ENCODE data around the gene CTNNA3. TPM values are rescaled to one million over a fixed set of nuclear protein-coding genes. Genes with fewer than 3 reads are reported as not detected.

CTNNA3 gene
- polyA plus RNA-seq, 2 donors, result 0.08 to 0.10 TPM

DNA sequence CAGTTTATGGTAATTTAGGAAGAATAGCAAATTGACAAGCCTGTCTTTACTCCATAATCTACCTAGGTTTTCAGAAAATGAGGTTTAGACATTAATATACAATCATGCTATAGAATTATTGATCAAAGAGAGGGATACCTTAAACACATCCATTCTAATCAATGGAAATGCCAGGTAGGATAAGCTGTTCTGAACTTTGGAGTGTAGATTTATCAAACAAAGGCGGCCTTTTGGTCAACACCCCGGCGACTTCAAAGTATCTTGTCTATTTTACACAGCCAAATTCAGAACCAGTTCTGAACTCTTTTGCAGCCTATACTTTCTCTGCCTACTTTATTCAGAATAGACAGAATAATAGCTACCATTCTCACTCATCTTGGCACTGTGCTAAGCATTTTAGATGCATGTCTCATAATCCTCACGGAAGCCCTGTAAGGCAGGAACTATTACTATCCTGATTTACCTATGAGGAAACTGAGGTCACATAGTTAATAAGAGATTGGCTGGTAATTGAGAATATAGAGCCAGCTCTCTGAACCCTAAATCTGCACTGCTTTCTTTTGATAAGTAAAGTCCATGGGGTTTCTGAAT, 1412.0 kb downstream of the CTNNA3 start:
- no peaks in the 10 kb centered on the region for H3K9me3 ChIP-seq (ENCODE audit: control insufficient read depth in 2 of 2, insufficient read depth in 1 of 2, low read depth in 1 of 2, low read length in 1 of 2)
- 67 to 87% methylated on average over 4 of the region's 4 CpGs for WGBS, 2 donors
- no peaks in the 10 kb centered on the region for H3K4me1 ChIP-seq (ENCODE audit: control insufficient read depth in 2 of 2, insufficient read depth in 2 of 2, low read length in 1 of 2)
- H3K4me3 ChIP-seq (ENCODE audit: low read depth in 1 of 2, low read length in 2 of 2), result no peak overlapping the region
- H3K27me3 ChIP-seq (ENCODE audit: control insufficient read depth in 1 of 2, insufficient read depth in 2 of 2, low read length in 2 of 2), result no peaks in the 10 kb centered on the region
- no peak overlapping the region for H3K27ac ChIP-seq (ENCODE audit: low read depth in 2 of 2, low read length in 1 of 2)
- H3K36me3 ChIP-seq (ENCODE audit: control insufficient read depth in 2 of 2, insufficient read depth in 2 of 2, low read length in 1 of 2), result no peaks in the 10 kb centered on the region

DNA sequence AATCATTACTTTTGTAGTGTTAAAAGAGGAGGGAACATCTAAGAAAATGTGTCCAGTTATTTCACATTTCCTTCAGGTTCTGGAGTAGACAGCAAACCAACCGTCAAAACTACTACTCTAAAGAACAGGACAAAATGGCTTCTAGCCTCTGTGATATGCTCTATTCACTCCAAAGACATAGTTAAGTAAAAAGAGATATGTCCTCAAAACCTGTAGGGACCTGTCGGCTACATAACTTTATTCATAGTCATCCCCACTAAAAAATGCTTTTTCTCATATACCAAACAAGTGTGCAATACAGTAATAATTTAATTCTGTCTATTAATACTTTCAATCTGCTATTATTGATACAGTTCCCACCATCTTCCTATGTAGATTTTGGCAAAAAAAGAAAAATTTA, 1412.9 kb downstream of the CTNNA3 start:
- Histone ChIP-seq H3K4me1 (ENCODE audit: control insufficient read depth in 2 of 2, insufficient read depth in 2 of 2, low read length in 1 of 2) (no peaks in the 10 kb centered on the region), H3K27me3 (ENCODE audit: control insufficient read depth in 1 of 2, insufficient read depth in 2 of 2, low read length in 2 of 2) (no peaks in the 10 kb centered on the region), H3K4me3 (ENCODE audit: low read depth in 1 of 2, low read length in 2 of 2) (no peak overlapping the region), H3K27ac (ENCODE audit: low read depth in 2 of 2, low read length in 1 of 2) (no peak overlapping the region), H3K9me3 (ENCODE audit: control insufficient read depth in 2 of 2, insufficient read depth in 1 of 2, low read depth in 1 of 2, low read length in 1 of 2) (no peaks in the 10 kb centered on the region), H3K36me3 (ENCODE audit: control insufficient read depth in 2 of 2, insufficient read depth in 2 of 2, low read length in 1 of 2) (no peaks in the 10 kb centered on the region)
- WGBS, 2 donors, result 76 to 78% methylated on average over 2 of the region's 2 CpGs

DNA sequence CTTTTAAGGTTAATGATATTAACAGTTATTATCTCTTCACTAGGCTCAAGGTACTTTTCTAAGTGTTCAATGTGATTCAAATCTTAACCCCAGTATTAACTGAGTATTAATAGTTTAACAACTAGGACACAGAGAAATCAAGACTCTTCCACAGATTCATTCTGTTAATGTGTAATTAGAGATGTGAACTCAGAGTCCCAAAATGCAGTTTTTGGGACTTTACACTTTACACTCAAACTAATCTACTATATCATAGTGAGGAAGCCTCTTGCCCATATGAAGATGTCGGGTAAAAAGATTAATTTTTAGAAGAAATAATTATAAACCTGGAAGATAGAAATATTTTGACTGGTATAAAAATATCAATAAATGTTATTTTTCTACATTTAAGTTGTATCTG, 1414.7 kb downstream of the CTNNA3 start:
- Histone ChIP-seq H3K9me3 (ENCODE audit: control insufficient read depth in 2 of 2, insufficient read depth in 1 of 2, low read depth in 1 of 2, low read length in 1 of 2) (no peaks in the 10 kb centered on the region), H3K4me1 (ENCODE audit: control insufficient read depth in 2 of 2, insufficient read depth in 2 of 2, low read length in 1 of 2) (no peaks in the 10 kb centered on the region), H3K27ac (ENCODE audit: low read depth in 2 of 2, low read length in 1 of 2) (no peak overlapping the region), H3K4me3 (ENCODE audit: low read depth in 1 of 2, low read length in 2 of 2) (no peak overlapping the region), H3K27me3 (ENCODE audit: control insufficient read depth in 1 of 2, insufficient read depth in 2 of 2, low read length in 2 of 2) (no peaks in the 10 kb centered on the region), H3K36me3 (ENCODE audit: control insufficient read depth in 2 of 2, insufficient read depth in 2 of 2, low read length in 1 of 2) (no peaks in the 10 kb centered on the region)
- WGBS, 2 donors, result 83 to 84% methylated on average over 1 of the region's 1 CpG

DNA sequence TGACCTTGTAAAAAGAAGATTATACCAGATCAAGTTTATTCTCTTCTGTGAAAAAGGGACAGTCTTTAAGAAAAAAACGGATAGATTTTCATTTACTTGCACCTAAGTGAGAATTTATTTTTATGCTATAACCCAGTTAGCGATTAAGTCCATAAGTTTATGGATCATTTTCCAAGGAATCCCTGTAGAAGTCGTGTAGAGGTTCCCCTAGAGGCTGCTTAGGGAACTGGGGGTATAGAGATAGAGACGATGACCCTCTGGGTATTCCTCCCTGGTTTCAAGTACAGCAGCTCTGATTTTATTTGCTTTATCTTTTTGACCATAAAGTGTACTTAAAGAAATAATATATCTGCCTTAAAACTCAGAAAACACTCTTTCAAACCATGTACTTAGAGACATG, 1418.5 kb downstream of the CTNNA3 start:
- Histone ChIP-seq H3K36me3 (ENCODE audit: control insufficient read depth in 2 of 2, insufficient read depth in 2 of 2, low read length in 1 of 2) (no peaks in the 10 kb centered on the region), H3K9me3 (ENCODE audit: control insufficient read depth in 2 of 2, insufficient read depth in 1 of 2, low read depth in 1 of 2, low read length in 1 of 2) (no peaks in the 10 kb centered on the region), H3K4me3 (ENCODE audit: low read depth in 1 of 2, low read length in 2 of 2) (no peak overlapping the region), H3K27me3 (ENCODE audit: control insufficient read depth in 1 of 2, insufficient read depth in 2 of 2, low read length in 2 of 2) (no peaks in the 10 kb centered on the region), H3K27ac (ENCODE audit: low read depth in 2 of 2, low read length in 1 of 2) (no peak overlapping the region), H3K4me1 (ENCODE audit: control insufficient read depth in 2 of 2, insufficient read depth in 2 of 2, low read length in 1 of 2) (no peaks in the 10 kb centered on the region)
- 54 to 66% methylated on average over 4 of the region's 4 CpGs for WGBS, 2 donors

DNA sequence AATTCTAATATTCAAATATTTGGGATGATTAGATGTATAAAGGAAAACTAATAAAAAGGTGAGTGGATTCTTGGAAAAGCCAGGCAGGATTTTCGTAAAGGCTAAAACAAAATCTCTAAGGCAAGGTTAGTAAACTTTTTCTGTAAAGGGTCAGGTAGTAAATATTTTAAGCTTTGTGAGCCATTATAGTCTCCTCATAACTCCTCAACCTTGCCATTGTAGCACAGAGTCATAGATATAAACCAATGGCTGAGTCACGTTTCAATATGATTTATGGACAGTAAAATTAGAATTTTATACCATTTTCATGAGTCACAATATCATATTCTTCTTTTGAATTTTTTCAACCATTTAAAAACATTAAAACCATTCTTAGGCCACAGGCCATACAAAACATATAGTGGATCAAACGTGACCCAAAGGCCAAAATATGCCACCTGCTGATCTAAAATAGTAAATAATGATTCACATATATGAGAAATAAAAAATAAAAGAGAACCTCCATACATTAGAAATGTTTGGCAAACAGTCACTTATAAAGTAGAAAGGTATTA, 1422.0 kb downstream of the CTNNA3 start:
- no peak overlapping the region for H3K4me3 ChIP-seq (ENCODE audit: low read depth in 1 of 2, low read length in 2 of 2)
- H3K27me3 ChIP-seq (ENCODE audit: control insufficient read depth in 1 of 2, insufficient read depth in 2 of 2, low read length in 2 of 2), result no peaks in the 10 kb centered on the region
- H3K9me3 ChIP-seq (ENCODE audit: control insufficient read depth in 2 of 2, insufficient read depth in 1 of 2, low read depth in 1 of 2, low read length in 1 of 2), result peaks cover 0 to 4% of the 10 kb centered on the region in 2 donors
- no peaks in the 10 kb centered on the region for H3K4me1 ChIP-seq (ENCODE audit: control insufficient read depth in 2 of 2, insufficient read depth in 2 of 2, low read length in 1 of 2)
- H3K27ac ChIP-seq (ENCODE audit: low read depth in 2 of 2, low read length in 1 of 2), result no peak overlapping the region
- 68 to 72% methylated on average over 3 of the region's 3 CpGs for WGBS, 2 donors
- no peaks in the 10 kb centered on the region for H3K36me3 ChIP-seq (ENCODE audit: control insufficient read depth in 2 of 2, insufficient read depth in 2 of 2, low read length in 1 of 2)

DNA sequence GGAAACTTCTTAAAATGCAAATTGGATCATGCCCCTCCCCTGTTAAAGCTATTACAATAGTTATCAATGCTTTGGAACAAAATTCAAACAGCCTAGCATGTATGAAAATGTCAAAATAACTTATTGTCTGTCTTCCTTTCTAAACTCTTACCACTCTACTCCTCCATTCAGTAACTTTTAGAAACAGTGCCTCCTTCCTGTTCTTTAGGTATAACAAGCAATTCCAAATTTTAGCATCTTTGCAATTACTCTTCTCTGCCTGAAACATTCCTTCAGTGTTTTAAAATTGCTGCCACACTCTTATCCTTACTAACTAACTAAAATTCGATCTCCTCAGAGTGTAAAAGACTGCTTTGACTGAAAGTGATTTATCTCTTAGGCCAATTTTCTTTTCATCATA, 1430.6 kb downstream of the CTNNA3 start:
- H3K4me1 ChIP-seq (ENCODE audit: control insufficient read depth in 2 of 2, insufficient read depth in 2 of 2, low read length in 1 of 2), result no peaks in the 10 kb centered on the region
- no peaks in the 10 kb centered on the region for H3K36me3 ChIP-seq (ENCODE audit: control insufficient read depth in 2 of 2, insufficient read depth in 2 of 2, low read length in 1 of 2)
- no peaks in the 10 kb centered on the region for H3K27me3 ChIP-seq (ENCODE audit: control insufficient read depth in 1 of 2, insufficient read depth in 2 of 2, low read length in 2 of 2)
- WGBS, 2 donors, result 45 to 48% methylated on average over 1 of the region's 1 CpG
- no peak overlapping the region for H3K4me3 ChIP-seq (ENCODE audit: low read depth in 1 of 2, low read length in 2 of 2)
- no peak overlapping the region for H3K27ac ChIP-seq (ENCODE audit: low read depth in 2 of 2, low read length in 1 of 2)
- peaks cover 0 to 2% of the 10 kb centered on the region in 2 donors for H3K9me3 ChIP-seq (ENCODE audit: control insufficient read depth in 2 of 2, insufficient read depth in 1 of 2, low read depth in 1 of 2, low read length in 1 of 2)

DNA sequence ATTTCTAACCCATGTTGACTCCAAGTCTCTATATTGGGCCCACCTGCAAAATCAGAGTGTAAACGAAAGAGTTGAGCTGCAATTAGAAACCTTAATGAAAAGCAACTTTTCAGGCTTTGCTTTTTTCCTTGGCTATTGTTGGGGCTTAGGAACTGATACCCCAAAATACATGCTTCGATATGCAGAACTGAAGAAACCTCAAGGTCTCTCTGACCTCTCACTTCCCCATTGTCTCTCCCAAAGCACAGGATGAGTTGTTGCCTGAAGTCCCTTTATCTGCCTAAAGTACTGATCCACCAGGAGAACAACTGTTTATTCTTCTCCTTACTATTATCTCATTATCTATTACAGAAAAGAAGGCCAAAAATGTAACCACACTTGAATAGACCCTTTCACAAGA, 1436.2 kb downstream of the CTNNA3 start:
- Histone ChIP-seq H3K9me3 (ENCODE audit: control insufficient read depth in 2 of 2, insufficient read depth in 1 of 2, low read depth in 1 of 2, low read length in 1 of 2) (peaks cover 0 to 2% of the 10 kb centered on the region in 2 donors), H3K36me3 (ENCODE audit: control insufficient read depth in 2 of 2, insufficient read depth in 2 of 2, low read length in 1 of 2) (no peaks in the 10 kb centered on the region), H3K27me3 (ENCODE audit: control insufficient read depth in 1 of 2, insufficient read depth in 2 of 2, low read length in 2 of 2) (no peaks in the 10 kb centered on the region), H3K4me1 (ENCODE audit: control insufficient read depth in 2 of 2, insufficient read depth in 2 of 2, low read length in 1 of 2) (no peaks in the 10 kb centered on the region), H3K4me3 (ENCODE audit: low read depth in 1 of 2, low read length in 2 of 2) (no peak overlapping the region), H3K27ac (ENCODE audit: low read depth in 2 of 2, low read length in 1 of 2) (no peak overlapping the region)
- 67 to 75% methylated on average over 2 of the region's 2 CpGs for WGBS, 2 donors

DNA sequence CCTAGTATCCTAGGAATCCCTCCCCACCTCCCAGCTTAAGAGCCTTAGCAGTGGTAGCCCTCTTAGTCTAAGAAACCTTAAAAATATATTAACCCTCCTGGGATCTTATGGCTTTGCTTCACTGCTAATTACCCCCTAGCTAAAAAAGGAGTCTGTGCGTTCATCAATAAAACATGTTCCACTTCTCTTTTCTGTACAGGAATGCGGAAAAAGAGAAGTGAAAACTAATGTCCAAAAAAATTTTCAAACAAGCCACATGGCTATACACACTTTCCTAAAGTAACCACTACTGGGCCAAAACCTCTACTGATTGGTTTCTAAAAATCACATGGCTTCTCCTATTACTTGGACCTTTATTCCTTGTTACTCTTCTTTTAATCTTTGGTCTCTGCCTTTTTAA, 1437.3 kb downstream of the CTNNA3 start:
- WGBS, 2 donors, result 90 to 91% methylated on average over 2 of the region's 2 CpGs
- H3K4me3 ChIP-seq (ENCODE audit: low read depth in 1 of 2, low read length in 2 of 2), result no peak overlapping the region
- peaks cover 2 to 4% of the 10 kb centered on the region in 2 donors for H3K9me3 ChIP-seq (ENCODE audit: control insufficient read depth in 2 of 2, insufficient read depth in 1 of 2, low read depth in 1 of 2, low read length in 1 of 2)
- H3K4me1 ChIP-seq (ENCODE audit: control insufficient read depth in 2 of 2, insufficient read depth in 2 of 2, low read length in 1 of 2), result no peaks in the 10 kb centered on the region
- H3K27me3 ChIP-seq (ENCODE audit: control insufficient read depth in 1 of 2, insufficient read depth in 2 of 2, low read length in 2 of 2), result no peaks in the 10 kb centered on the region
- H3K27ac ChIP-seq (ENCODE audit: low read depth in 2 of 2, low read length in 1 of 2), result no peak overlapping the region
- H3K36me3 ChIP-seq (ENCODE audit: control insufficient read depth in 2 of 2, insufficient read depth in 2 of 2, low read length in 1 of 2), result no peaks in the 10 kb centered on the region

DNA sequence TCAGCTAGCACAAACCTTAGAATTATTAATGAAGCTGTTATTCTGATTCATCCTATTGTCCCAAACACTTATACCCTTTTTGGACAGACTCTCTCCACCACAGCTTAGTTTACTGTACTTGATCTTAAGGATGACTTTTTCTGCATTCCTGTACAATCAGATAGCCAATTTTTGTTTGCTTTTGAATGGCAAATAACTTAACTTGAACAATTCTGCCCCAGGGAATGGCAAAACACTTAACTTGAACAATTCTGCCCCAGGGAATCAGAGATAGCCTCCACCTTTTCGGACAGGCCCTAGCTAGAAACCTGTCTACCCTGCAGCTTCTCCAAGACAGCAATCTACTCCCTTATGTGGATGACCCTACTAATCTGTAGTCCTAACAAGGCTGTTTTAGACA, 1438.2 kb downstream of the CTNNA3 start:
- Histone ChIP-seq H3K4me1 (ENCODE audit: control insufficient read depth in 2 of 2, insufficient read depth in 2 of 2, low read length in 1 of 2) (no peaks in the 10 kb centered on the region), H3K36me3 (ENCODE audit: control insufficient read depth in 2 of 2, insufficient read depth in 2 of 2, low read length in 1 of 2) (no peaks in the 10 kb centered on the region), H3K9me3 (ENCODE audit: control insufficient read depth in 2 of 2, insufficient read depth in 1 of 2, low read depth in 1 of 2, low read length in 1 of 2) (peaks cover 2 to 4% of the 10 kb centered on the region in 2 donors), H3K27ac (ENCODE audit: low read depth in 2 of 2, low read length in 1 of 2) (no peak overlapping the region), H3K4me3 (ENCODE audit: low read depth in 1 of 2, low read length in 2 of 2) (no peak overlapping the region), H3K27me3 (ENCODE audit: control insufficient read depth in 1 of 2, insufficient read depth in 2 of 2, low read length in 2 of 2) (no peaks in the 10 kb centered on the region)
- WGBS, 2 donors, result 64 to 76% methylated on average over 1 of the region's 1 CpG

DNA sequence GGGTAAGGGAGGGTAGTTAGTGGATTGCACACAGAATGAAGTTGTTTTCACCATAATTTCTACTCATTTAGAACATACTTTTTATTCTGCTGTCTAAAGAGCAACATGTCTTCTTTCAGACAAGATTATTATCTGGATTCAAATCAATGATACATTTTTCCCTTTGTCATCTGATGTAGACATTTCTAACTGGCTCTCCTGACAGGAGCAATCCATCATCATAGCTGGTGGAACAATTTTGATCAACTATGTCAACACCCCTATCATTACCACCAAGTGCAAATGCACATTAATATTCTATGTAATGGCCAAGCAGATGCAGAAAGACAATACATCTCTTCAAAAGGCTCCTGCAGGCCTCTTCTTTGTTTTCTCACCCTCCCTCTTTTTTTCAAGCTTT, 1443.0 kb downstream of the CTNNA3 start:
- Histone ChIP-seq H3K9me3 (ENCODE audit: control insufficient read depth in 2 of 2, insufficient read depth in 1 of 2, low read depth in 1 of 2, low read length in 1 of 2) (peaks cover 2 to 4% of the 10 kb centered on the region in 2 donors), H3K27ac (ENCODE audit: low read depth in 2 of 2, low read length in 1 of 2) (no peak overlapping the region), H3K4me3 (ENCODE audit: low read depth in 1 of 2, low read length in 2 of 2) (no peak overlapping the region), H3K36me3 (ENCODE audit: control insufficient read depth in 2 of 2, insufficient read depth in 2 of 2, low read length in 1 of 2) (no peaks in the 10 kb centered on the region), H3K27me3 (ENCODE audit: control insufficient read depth in 1 of 2, insufficient read depth in 2 of 2, low read length in 2 of 2) (no peaks in the 10 kb centered on the region), H3K4me1 (ENCODE audit: control insufficient read depth in 2 of 2, insufficient read depth in 2 of 2, low read length in 1 of 2) (no peaks in the 10 kb centered on the region)

Measured in esophagus (tissue), 2 donors.